Measurements from ENCODE around the gene NEK6.

The NEK6 gene

DNA sequence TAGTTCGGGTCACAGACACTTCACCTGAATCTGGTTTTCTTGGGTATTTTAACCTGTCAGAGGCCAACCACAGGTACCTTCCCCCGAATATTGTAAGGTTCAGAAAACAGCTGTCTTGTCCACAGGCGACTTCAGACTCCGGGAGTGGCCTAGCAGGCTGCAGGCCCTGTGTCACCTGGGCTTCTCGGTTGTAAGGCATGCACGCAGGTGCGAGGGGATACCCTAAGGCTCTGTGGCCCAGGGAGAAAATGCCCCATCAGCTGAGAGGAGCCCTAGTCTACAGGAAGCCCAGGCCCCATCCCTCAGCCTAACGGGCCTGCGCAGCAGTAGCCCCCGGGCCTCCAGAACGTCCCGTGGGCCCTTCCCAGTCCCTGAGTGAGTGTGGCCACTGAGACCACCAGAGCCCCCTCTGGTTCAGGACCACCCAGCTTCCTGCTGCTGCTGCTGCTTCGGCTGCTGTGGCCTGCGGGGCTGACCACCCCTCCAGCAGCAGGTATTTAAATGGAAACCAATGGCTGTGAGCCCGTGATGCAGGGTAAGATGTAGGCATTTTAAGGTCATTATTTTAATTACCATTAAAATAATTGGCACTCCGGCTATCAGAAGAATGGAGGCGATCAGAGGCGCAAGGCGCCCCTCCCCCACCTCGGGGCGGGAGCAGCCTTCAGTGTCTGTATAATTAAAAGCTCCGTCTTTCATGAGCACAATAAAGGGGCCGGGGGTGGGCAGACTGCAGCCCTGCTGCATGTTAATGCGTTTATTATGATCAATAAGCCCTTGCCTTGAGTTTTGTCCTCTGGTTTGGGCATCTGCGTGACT is 92.1 kb downstream of the NEK6 start:
- H3K4me2 ChIP-seq (ENCODE audit: low read length), result no peak overlapping the region
- no peaks in the 10 kb centered on the region for H3K79me2 ChIP-seq (ENCODE audit: control insufficient read depth, low read length)
- H3K9me2 ChIP-seq (replicated peaks; ENCODE audit: control insufficient read depth, low read length), result no peaks in the 10 kb centered on the region
- no peak overlapping the region for H3K27ac ChIP-seq (ENCODE audit: low read depth, low read length)
- H3K9me3 ChIP-seq (ENCODE audit: control insufficient read depth, insufficient read depth, low read length), result no peaks in the 10 kb centered on the region
- H4K20me1 ChIP-seq (ENCODE audit: control insufficient read depth, insufficient read depth, low read depth, low read length), result no peaks in the 10 kb centered on the region
- peaks cover 39% of the 10 kb centered on the region for H3K36me3 ChIP-seq (ENCODE audit: control insufficient read depth, low read length)
- H3K27me3 ChIP-seq (ENCODE audit: control insufficient read depth, low read length), result no peaks in the 10 kb centered on the region
- no peak overlapping the region for H3K4me3 ChIP-seq (ENCODE audit: low read length)
- H3F3A ChIP-seq (ENCODE audit: control insufficient read depth, insufficient read depth), result no peaks in the 10 kb centered on the region
- no peak for TF ChIP-seq EZH2phosphoT487 (IDR thresholded peaks at IDR 0.05; ENCODE audit: borderline replicate concordance, low read length)
- TF ChIP-seq, protein P1, sequence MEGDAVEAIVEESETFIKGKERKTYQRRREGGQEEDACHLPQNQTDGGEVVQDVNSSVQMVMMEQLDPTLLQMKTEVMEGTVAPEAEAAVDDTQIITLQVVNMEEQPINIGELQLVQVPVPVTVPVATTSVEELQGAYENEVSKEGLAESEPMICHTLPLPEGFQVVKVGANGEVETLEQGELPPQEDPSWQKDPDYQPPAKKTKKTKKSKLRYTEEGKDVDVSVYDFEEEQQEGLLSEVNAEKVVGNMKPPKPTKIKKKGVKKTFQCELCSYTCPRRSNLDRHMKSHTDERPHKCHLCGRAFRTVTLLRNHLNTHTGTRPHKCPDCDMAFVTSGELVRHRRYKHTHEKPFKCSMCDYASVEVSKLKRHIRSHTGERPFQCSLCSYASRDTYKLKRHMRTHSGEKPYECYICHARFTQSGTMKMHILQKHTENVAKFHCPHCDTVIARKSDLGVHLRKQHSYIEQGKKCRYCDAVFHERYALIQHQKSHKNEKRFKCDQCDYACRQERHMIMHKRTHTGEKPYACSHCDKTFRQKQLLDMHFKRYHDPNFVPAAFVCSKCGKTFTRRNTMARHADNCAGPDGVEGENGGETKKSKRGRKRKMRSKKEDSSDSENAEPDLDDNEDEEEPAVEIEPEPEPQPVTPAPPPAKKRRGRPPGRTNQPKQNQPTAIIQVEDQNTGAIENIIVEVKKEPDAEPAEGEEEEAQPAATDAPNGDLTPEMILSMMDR (IDR thresholded peaks at IDR 0.05; ENCODE audit: low read depth, low read length, poor library complexity, severe bottlenecking), result no peak
- H3K4me1 ChIP-seq (ENCODE audit: control insufficient read depth, low read length), result no peaks in the 10 kb centered on the region

DNA sequence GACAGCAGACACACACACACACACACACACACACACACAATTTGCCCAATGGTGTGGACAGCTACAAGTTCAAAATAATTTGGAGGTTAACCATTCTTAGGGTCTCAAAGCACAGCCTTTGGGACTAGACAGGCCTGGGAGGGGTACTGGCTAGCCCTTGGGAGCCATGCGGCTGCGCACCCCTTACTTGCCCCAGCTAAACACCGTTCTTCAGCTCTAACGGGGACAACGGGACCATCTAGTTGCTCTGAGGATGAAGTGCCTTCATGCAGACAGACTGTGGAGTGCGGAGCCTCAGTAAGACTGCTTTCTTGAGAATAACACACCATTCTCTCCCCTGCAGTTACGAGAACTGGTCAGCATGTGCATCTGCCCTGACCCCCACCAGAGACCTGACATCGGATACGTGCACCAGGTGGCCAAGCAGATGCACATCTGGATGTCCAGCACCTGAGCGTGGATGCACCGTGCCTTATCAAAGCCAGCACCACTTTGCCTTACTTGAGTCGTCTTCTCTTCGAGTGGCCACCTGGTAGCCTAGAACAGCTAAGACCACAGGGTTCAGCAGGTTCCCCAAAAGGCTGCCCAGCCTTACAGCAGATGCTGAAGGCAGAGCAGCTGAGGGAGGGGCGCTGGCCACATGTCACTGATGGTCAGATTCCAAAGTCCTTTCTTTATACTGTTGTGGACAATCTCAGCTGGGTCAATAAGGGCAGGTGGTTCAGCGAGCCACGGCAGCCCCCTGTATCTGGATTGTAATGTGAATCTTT is 92.9 kb downstream of the NEK6 start:
- H3F3A ChIP-seq (ENCODE audit: control insufficient read depth, insufficient read depth), result no peaks in the 10 kb centered on the region
- H4K20me1 ChIP-seq (ENCODE audit: control insufficient read depth, insufficient read depth, low read depth, low read length), result no peaks in the 10 kb centered on the region

DNA sequence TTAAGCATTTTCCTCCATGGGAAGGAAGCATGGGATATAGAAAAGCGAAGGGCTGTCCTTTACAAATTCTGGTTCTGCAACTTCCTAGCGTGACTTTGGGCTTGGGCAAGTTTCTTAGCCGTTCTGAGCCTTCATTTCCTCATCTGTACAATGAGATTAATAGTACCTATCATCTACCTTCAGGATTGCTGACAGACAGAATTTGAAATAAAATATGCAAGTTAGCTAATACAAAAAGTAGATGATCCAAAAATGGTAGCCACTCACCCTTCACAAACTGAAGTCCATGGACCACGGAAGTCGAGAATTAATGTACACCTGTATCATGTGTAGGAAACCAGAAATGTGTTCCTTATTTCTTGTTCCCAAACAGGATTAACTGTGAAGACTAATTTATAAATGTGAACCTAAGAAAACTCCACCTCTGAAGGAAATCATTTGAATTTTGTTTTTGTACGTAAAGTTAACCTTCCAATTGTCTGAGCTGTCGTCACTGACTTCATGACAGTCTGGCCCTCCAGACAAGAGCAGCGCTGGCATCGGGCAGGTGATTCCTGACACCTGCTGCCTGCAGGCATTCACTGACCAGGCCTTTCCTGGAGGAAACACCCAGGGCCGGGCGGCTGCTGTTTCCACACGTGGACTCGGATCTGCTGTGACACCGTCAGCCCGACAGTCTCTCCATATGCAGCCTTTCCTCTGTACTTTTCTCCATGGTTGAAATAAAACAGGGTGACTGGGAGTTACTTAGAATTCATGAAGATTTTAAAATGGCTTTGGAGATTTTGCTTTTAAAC is 94.1 kb downstream of the NEK6 start:
- H3K9me3 ChIP-seq (ENCODE audit: control insufficient read depth, insufficient read depth, low read length), result no peaks in the 10 kb centered on the region
- no peaks in the 10 kb centered on the region for H3F3A ChIP-seq (ENCODE audit: control insufficient read depth, insufficient read depth)
- no peak overlapping the region for H3K4me2 ChIP-seq (ENCODE audit: low read length)
- H3K4me1 ChIP-seq (ENCODE audit: control insufficient read depth, low read length), result no peaks in the 10 kb centered on the region
- TF ChIP-seq EZH2phosphoT487 (IDR thresholded peaks at IDR 0.05; ENCODE audit: borderline replicate concordance, low read length), result no peak
- TF ChIP-seq, protein P1 (IDR thresholded peaks at IDR 0.05; ENCODE audit: low read depth, low read length, poor library complexity, severe bottlenecking), result no peak
- H3K27ac ChIP-seq (ENCODE audit: low read depth, low read length), result no peak overlapping the region
- no peaks in the 10 kb centered on the region for H3K9me2 ChIP-seq (replicated peaks; ENCODE audit: control insufficient read depth, low read length)
- H3K4me3 ChIP-seq (ENCODE audit: low read length), result no peak overlapping the region
- H3K27me3 ChIP-seq (ENCODE audit: control insufficient read depth, low read length), result no peaks in the 10 kb centered on the region
- H3K36me3 ChIP-seq (ENCODE audit: control insufficient read depth, low read length), result peaks cover 47% of the 10 kb centered on the region
- H4K20me1 ChIP-seq (ENCODE audit: control insufficient read depth, insufficient read depth, low read depth, low read length), result no peaks in the 10 kb centered on the region
- peaks cover 3% of the 10 kb centered on the region for H3K79me2 ChIP-seq (ENCODE audit: control insufficient read depth, low read length)

More for the DNA sequence above, 92.9 kb downstream of the NEK6 start:
- Histone ChIP-seq H3K4me1 (ENCODE audit: control insufficient read depth, low read length) (no peaks in the 10 kb centered on the region), H3K27ac (ENCODE audit: low read depth, low read length) (no peak overlapping the region), H3K36me3 (ENCODE audit: control insufficient read depth, low read length) (peaks cover 42% of the 10 kb centered on the region), H3K79me2 (ENCODE audit: control insufficient read depth, low read length) (no peaks in the 10 kb centered on the region), H3K9me2 (replicated peaks; ENCODE audit: control insufficient read depth, low read length) (no peaks in the 10 kb centered on the region), H3K4me2 (ENCODE audit: low read length) (no peak overlapping the region), H3K9me3 (ENCODE audit: control insufficient read depth, insufficient read depth, low read length) (no peaks in the 10 kb centered on the region), H3K27me3 (ENCODE audit: control insufficient read depth, low read length) (no peaks in the 10 kb centered on the region), H3K4me3 (ENCODE audit: low read length) (no peak overlapping the region)
- TF ChIP-seq EZH2phosphoT487 (IDR thresholded peaks at IDR 0.05; ENCODE audit: borderline replicate concordance, low read length), result no peak
- TF ChIP-seq, protein P1 (IDR thresholded peaks at IDR 0.05; ENCODE audit: low read depth, low read length, poor library complexity, severe bottlenecking), result no peak
